Activated CD4-positive, alpha-beta memory T cell treated with anti-CD3 and anti-CD28 coated beads, Interleukin-2, amount 10 ng/mL, durations not matched to agents 7 days and 5 days (primary cell): Measurements from ENCODE around the gene ATP2B1. TPM values are rescaled to one million over a fixed set of nuclear protein-coding genes. Genes with fewer than 3 reads are reported as not detected.
"Not testable (repeated sequence)": the region's sequence is repeated elsewhere in the genome, so short reads cannot be mapped to it uniquely, and the experiment has no call there.

Experiments
- CTCF ChIA-PET: fragments of 350-600 bp; sonication (Branson Sonifier 250); formaldehyde crosslinking; loops from one replicate; lab custom pipeline; 2021; ENCODE audit warnings: antibody characterized with exemption, inconsistent platforms; lab: Charles Lee
- POLR2A ChIA-PET: fragments of 350-600 bp; sonication (Branson Sonifier 250); formaldehyde crosslinking; loops from one replicate; lab custom pipeline; 2021; ENCODE audit warnings: antibody characterized with exemption; lab: Charles Lee
- DNase-seq: peaks from one replicate; pipeline ENCODE4 v3.0.0-alpha.2; 2020
- H3K27ac Mint-ChIP-seq: one replicate; pipeline ENCODE4 v1.8.0; 2021; ENCODE audit warnings: mild to moderate bottlenecking, mixed read lengths
- H3K27me3 Mint-ChIP-seq: one replicate; pipeline ENCODE4 v1.8.0; 2021; ENCODE audit warnings: mixed read lengths
- H3K36me3 Mint-ChIP-seq: one replicate; pipeline ENCODE4 v1.8.0; 2021; ENCODE audit warnings: low read depth, mixed read lengths
- H3K4me1 Mint-ChIP-seq: one replicate; pipeline ENCODE4 v1.8.0; 2021; ENCODE audit warnings: mixed read lengths
- H3K4me3 Mint-ChIP-seq: one replicate; pipeline ENCODE4 v1.8.0; 2021; ENCODE audit warnings: mild to moderate bottlenecking, mixed read lengths
- H3K9me3 Mint-ChIP-seq: one replicate; pipeline ENCODE4 v1.8.0; 2021; ENCODE audit warnings: mixed read lengths
- total RNA-seq, 2 experiments: library from RNA; stranded (reverse); gene quantifications; one replicate each; pipeline ENCODE4 v1.2.3, GENCODE V29; 2021

ATP2B1 gene
- 10 to 100 TPM; 29.7 to 33.4 TPM for total RNA-seq

GRCh38 chr12:89708565-89709156 lies at the start of gene ATP2B1:
Gene ATP2B1, minus strand, starts transcription at chr12:89708838. Its CDS starts 52,952 bp downstream, at chr12:89655886.
- H3K36me3 Mint-ChIP-seq: no peaks in the 10 kb centered on the region
- peaks cover 25% of the 10 kb centered on the region for H3K4me1 Mint-ChIP-seq
- CTCF ChIA-PET: interaction anchor here (1.0 to 1.9 kb wide), 6 partner anchors 154 to 689 kb away, joined by 3 to 6 read pairs (median 4); no protein-coding TSS in a partner anchor
- peak within 1 kb of the TSS; percentile 90 for H3K4me3 Mint-ChIP-seq
- H3K9me3 Mint-ChIP-seq: no peaks in the 10 kb centered on the region
- H3K27ac Mint-ChIP-seq: peak within 1 kb of the TSS; percentile 86
- H3K27me3 Mint-ChIP-seq: peaks cover 6% of the 10 kb centered on the region
- DNase-seq: peak; percentile 86
- POLR2A ChIA-PET: interaction anchor here (0.7 to 4.1 kb wide), 42 partner anchors 9 to 692 kb away, joined by 3 to 61 read pairs (median 6); partner anchors contain the start of genes DUSP6, GALNT4 and POC1B

- DNase-seq, H3K4me3 Mint-ChIP-seq, CTCF ChIA-PET, H3K27me3 Mint-ChIP-seq, H3K27ac Mint-ChIP-seq, H3K9me3 Mint-ChIP-seq, H3K36me3 Mint-ChIP-seq, POLR2A ChIA-PET: not testable (repeated sequence)
- peaks cover 39% of the 10 kb centered on the region for H3K4me1 Mint-ChIP-seq
These were observed 49.3 kb upstream of the ATP2B1 start for GRCh38 chr12:89757987-89758386.

DNA sequence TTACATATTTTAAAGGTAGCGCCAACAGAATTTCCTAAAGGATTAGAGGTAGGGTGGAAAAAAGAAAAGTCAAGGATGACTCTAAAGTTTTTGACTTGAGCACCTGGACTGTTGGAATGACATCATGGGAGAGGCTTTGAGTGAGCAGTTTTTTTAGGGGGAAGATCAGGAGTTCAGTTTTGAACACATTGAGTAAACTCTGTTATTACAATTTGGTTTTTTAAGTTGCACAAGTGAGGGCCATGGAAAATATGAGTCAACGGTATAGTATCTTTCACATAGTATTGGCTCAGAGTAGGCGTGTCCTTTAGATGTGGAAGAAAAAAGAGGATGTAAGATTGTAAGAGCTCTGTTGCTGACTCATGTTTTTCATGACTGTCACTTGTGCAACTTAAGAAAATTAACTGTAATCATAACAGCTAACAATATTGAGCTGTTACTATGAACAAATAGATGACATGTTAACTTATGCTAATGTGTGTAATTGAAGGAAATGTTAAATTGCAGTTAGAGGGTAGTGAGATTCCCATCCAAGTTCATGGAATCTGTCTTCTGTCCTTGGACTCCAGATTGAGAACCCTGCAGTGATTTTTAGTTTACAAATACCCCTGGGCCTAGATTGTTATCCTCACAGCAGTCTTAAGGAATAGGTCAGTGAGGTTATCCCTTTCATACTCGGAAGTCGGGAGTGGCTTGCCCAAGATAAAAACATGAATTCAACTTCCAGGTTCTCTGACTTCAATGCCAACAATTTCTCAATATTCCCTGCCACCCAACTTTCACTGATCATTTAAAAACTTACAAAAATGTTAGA lies 48.2 kb upstream of the ATP2B1 start:
- Mint-ChIP-seq H3K27me3 (no peaks in the 10 kb centered on the region), H3K9me3 (peaks cover 4% of the 10 kb centered on the region), H3K27ac (peak overlapping the region; percentile 61), H3K4me3 (no peak overlapping the region), H3K4me1 (peaks cover 36% of the 10 kb centered on the region), H3K36me3 (peaks cover 2% of the 10 kb centered on the region)
- CTCF ChIA-PET: no interaction called here
- no peak for DNase-seq
- POLR2A ChIA-PET: interaction anchor here (0.8 to 2.0 kb wide), 6 partner anchors 10 to 107 kb away, joined by 3 to 12 read pairs (median 3); partner anchors contain the start of gene ATP2B1

- H3K9me3 Mint-ChIP-seq: peaks cover 4% of the 10 kb centered on the region
- DNase-seq: no peak
- peaks cover 34% of the 10 kb centered on the region for H3K4me1 Mint-ChIP-seq
- CTCF ChIA-PET: no interaction called here
- H3K27ac Mint-ChIP-seq: peak overlapping the region; percentile 61
- H3K27me3 Mint-ChIP-seq: no peaks in the 10 kb centered on the region
- no peak overlapping the region for H3K4me3 Mint-ChIP-seq
- H3K36me3 Mint-ChIP-seq: peaks cover 2% of the 10 kb centered on the region
- POLR2A ChIA-PET: interaction anchor here (1.0 to 2.0 kb wide), 5 partner anchors 11 to 107 kb away, joined by 3 to 12 read pairs (median 3); partner anchors contain the start of gene ATP2B1
These were observed 47.6 kb upstream of the ATP2B1 start for GRCh38 chr12:89756194-89756584.

DNA sequence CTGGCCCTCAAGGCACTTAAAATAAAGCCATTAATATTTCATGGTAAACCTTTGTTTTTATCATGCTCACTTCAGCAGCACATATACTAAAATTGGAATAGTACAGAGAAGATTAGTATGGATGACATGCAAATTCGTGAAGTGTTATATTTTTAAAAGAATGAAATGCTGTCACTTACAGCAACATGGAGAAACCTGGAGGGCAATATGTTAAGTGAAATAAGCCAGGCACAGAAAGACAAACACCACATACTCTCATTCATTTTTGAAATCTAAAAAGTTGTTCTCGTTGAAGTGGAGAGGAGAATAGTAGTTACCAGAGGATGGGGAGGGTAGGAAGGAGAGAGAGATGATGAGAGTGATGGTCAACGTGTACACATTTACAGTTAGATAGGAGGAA lies 45.4 kb upstream of the ATP2B1 start:
- ChIA-PET POLR2A (interaction anchor here (1.5 kb wide), 1 partner anchor 45 kb away, joined by 3 read pairs; the partner anchor contains the start of gene ATP2B1), CTCF (no interaction called here)
- Mint-ChIP-seq H3K27me3 (no peaks in the 10 kb centered on the region), H3K36me3 (no peaks in the 10 kb centered on the region), H3K9me3 (peaks cover 2% of the 10 kb centered on the region), H3K4me1 (peaks cover 20% of the 10 kb centered on the region), H3K27ac (no peak overlapping the region), H3K4me3 (no peak overlapping the region)
- DNase-seq: no peak

GRCh38 chr12:89752341-89752740 lies 43.7 kb upstream of the ATP2B1 start:
- H3K36me3 Mint-ChIP-seq: no peaks in the 10 kb centered on the region
- H3K4me3 Mint-ChIP-seq: no peak overlapping the region
- DNase-seq: no peak
- H3K27ac Mint-ChIP-seq: no peak overlapping the region
- ChIA-PET POLR2A (no interaction called here), CTCF (no interaction called here)
- peaks cover 15% of the 10 kb centered on the region for H3K4me1 Mint-ChIP-seq
- H3K27me3 Mint-ChIP-seq: no peaks in the 10 kb centered on the region
- H3K9me3 Mint-ChIP-seq: peaks cover 2% of the 10 kb centered on the region

GRCh38 chr12:89750389-89751351 lies 42.0 kb upstream of the ATP2B1 start:
- DNase-seq: no peak
- no peak overlapping the region for H3K27ac Mint-ChIP-seq
- no peaks in the 10 kb centered on the region for H3K4me1 Mint-ChIP-seq
- H3K36me3 Mint-ChIP-seq: no peaks in the 10 kb centered on the region
- H3K27me3 Mint-ChIP-seq: no peaks in the 10 kb centered on the region
- no peak overlapping the region for H3K4me3 Mint-ChIP-seq
- CTCF ChIA-PET: no interaction called here
- H3K9me3 Mint-ChIP-seq: peaks cover 2% of the 10 kb centered on the region
- POLR2A ChIA-PET: interaction anchor here (2.2 kb wide), 1 partner anchor 41 kb away, joined by 6 read pairs; the partner anchor contains the start of gene ATP2B1

DNA sequence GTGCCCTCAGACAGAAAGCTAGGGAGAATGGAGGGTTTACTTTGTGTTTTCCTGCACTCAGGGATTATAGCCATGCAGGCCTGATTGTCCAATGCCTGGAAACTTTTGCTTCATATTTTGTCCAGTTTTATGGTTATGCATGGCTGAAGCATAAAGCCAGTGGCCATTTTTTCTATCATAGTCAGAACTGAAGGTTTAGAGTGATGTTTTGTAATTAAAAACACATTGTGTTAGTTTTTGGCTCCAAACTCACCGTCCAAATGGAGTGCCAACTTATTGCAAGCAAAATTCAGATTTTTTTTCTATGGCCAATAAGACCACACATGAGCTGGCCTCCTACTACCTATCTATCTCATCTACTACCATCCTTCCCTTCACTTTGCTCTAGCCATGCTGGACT lies 40.2 kb upstream of the ATP2B1 start:
- DNase-seq: no peak
- ChIA-PET CTCF (no interaction called here), POLR2A (interaction anchor here (1.1 to 2.2 kb wide), 2 partner anchors 14 to 40 kb away, joined by 3 to 6 read pairs; partner anchors contain the start of gene ATP2B1)

DNA sequence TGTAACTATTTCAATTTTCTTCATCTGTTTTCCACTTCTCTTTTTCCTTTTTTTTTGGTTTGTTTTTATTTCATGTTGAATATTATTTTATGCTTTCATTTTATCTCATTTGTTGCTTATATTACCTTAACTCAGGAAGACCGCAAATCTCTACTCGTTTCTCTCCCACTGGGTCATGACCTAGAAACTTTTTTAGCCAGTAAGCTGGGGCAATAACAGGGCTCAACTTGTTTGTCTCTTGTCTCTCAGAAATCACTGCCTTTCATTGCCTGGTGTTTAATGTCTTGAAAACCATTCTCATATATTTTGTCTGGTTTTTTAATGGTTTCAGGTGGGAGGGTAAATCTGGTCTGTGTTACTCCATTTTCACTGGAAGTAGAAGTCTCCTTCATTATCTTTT lies 36.6 kb upstream of the ATP2B1 start:
- no peak overlapping the region for H3K27ac Mint-ChIP-seq
- H3K4me3 Mint-ChIP-seq: no peak overlapping the region
- CTCF ChIA-PET: no interaction called here
- POLR2A ChIA-PET: interaction anchor here (1.1 kb wide), 1 partner anchor 11 kb away, joined by 3 read pairs; no protein-coding TSS in a partner anchor
- no peak for DNase-seq
- H3K4me1 Mint-ChIP-seq: no peaks in the 10 kb centered on the region
- no peaks in the 10 kb centered on the region for H3K27me3 Mint-ChIP-seq
- H3K36me3 Mint-ChIP-seq: peaks cover 5% of the 10 kb centered on the region
- H3K9me3 Mint-ChIP-seq: peaks cover 19% of the 10 kb centered on the region

More for the DNA sequence above, 40.2 kb upstream of the ATP2B1 start:
- Mint-ChIP-seq H3K36me3 (no peaks in the 10 kb centered on the region), H3K27ac (no peak overlapping the region), H3K9me3 (peaks cover 2% of the 10 kb centered on the region), H3K27me3 (no peaks in the 10 kb centered on the region), H3K4me1 (no peaks in the 10 kb centered on the region), H3K4me3 (no peak overlapping the region)

DNA sequence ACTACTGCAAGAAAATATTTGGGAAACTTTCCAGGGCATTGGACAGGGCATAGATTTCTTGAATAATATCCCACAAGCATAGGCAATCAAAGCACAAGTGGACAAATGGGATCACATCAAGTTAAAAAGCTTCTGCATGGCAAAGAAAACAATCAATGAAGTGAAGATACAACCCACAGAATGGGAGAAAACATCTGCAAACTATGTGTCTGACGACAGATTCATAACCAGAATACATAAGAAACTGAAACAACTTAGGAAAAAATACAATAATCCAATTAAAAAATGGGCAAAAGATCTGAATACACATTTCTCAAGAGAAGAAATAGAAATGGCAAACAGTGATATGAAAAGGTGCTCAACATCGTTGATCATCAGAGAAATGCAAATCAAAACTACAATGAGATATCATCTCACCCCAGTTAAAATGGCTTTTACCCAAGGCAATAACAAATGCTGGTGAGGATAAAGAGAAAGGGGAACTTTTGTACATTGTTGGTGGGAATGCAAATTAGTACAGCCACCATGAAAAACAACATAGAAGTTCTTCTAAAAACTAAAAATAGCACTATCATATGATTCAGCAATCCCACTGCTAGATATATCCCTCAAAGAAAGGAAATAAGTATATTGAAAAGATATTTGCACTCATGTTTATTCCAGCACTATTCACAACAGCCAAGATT lies 33.8 kb upstream of the ATP2B1 start:
- no peak for DNase-seq
- no peak overlapping the region for H3K27ac Mint-ChIP-seq
- no peaks in the 10 kb centered on the region for H3K27me3 Mint-ChIP-seq
- no peaks in the 10 kb centered on the region for H3K4me1 Mint-ChIP-seq
- peaks cover 33% of the 10 kb centered on the region for H3K9me3 Mint-ChIP-seq
- no peak overlapping the region for H3K4me3 Mint-ChIP-seq
- ChIA-PET POLR2A (no interaction called here), CTCF (no interaction called here)
- H3K36me3 Mint-ChIP-seq: peaks cover 11% of the 10 kb centered on the region

- Mint-ChIP-seq H3K27me3 (no peaks in the 10 kb centered on the region), H3K27ac (no peak overlapping the region), H3K4me3 (no peak overlapping the region), H3K36me3 (peaks cover 13% of the 10 kb centered on the region), H3K4me1 (no peaks in the 10 kb centered on the region), H3K9me3 (peaks cover 34% of the 10 kb centered on the region)
- ChIA-PET CTCF (no interaction called here), POLR2A (no interaction called here)
- no peak for DNase-seq
These were observed 32.3 kb upstream of the ATP2B1 start for GRCh38 chr12:89740943-89741342.

GRCh38 chr12:89736995-89737394 lies 28.4 kb upstream of the ATP2B1 start:
- ChIA-PET POLR2A (no interaction called here), CTCF (no interaction called here)
- Mint-ChIP-seq H3K36me3 (peaks cover 31% of the 10 kb centered on the region), H3K4me3 (no peak overlapping the region), H3K4me1 (peaks cover 9% of the 10 kb centered on the region), H3K9me3 (peaks cover 47% of the 10 kb centered on the region), H3K27ac (no peak overlapping the region), H3K27me3 (no peaks in the 10 kb centered on the region)
- no peak for DNase-seq
